NCI-H146 treated with DMSO at 0.1 percent for 48 hours (cell line): Measurements from ENCODE around the gene FBXO31.
A peak's percentile ranks its signal among the peaks of the same experiment; 100 is the strongest.

Experiments used
- DNase-seq: peaks from one replicate; lab custom pipeline; 2025; ENCODE audit not compliant: unreplicated experiment; lab: John Stamatoyannopoulos, UW

Gene FBXO31

DNA sequence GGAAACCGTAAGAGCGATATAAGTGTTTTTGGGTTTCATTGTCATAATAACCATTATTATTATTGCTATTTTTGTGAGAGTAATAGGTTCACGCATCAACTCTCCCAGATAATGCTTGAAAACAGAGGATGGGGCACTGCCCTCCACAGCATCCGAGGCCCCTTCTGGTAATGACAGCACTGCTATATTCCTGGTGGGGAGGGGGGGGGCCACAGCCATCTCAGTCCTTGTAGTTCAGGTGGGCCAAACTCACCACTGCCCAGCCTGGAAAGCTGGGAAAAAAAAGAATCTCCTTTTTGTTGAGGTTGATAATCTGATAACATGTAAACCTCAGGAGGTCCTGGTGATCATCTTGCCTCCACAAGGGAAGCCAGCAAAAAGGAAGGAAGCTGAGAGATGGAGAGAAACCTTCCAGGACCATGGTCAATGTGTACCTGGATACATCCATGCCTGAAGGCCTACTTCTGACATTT, 67.1 kb downstream of the FBXO31 start:
- DNase-seq = no peak

GRCh38 chr16:87314990-87315420, 68.6 kb downstream of the FBXO31 start:
- DNase-seq = no peak

- DNase-seq = no peak
These were observed 71.6 kb downstream of the FBXO31 start for GRCh38 chr16:87312008-87312407.

DNA sequence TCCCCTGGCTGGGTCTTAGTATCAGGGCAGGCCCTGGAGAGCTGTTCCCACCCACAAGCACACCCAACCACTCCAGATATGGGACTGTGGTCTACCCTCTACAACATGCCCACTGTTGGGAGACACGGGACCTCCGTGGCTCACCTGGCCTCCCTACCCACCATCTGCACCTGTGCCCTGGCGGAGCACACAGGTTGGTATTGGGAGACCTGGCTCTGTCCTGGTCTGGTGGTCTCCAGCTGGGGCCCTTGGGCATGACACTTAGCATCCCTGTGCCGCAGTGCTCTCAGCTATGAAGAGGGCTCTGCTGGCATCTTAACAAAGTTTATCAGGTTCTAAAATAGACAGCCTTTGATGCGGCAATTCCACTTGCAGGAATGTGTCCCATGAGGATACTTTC, 72.2 kb downstream of the FBXO31 start:
- DNase-seq = no peak

DNA sequence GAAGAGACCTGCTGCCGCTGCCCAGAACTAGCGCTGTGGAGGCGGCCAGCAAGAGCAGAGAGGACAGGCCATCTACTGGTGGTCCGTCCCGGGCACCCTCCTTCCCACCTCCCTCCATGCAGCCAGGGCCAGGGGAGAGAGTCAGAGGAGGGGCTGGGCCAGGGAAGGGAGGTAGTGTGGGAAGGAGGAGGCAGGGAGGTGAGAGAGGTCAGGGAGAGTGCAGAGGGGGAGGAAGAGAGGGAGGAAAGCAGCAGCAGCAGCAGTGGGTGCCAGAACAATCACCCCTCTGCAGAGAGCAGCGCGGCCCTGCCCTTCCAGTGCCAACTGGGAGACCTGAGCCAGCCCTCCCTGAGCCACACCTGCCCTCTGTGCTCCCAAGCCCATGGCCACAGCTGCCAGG, 73.0 kb downstream of the FBXO31 start:
- DNase-seq = no peak

- DNase-seq = no peak
These were observed 73.7 kb downstream of the FBXO31 start for GRCh38 chr16:87309620-87310525.

- no peak for DNase-seq
These were observed 74.8 kb downstream of the FBXO31 start for GRCh38 chr16:87308826-87309225.

GRCh38 chr16:87306516-87306915, 77.1 kb downstream of the FBXO31 start:
- no peak for DNase-seq

GRCh38 chr16:87305505-87306391, 77.8 kb downstream of the FBXO31 start:
- peak; percentile 49 for DNase-seq

DNA sequence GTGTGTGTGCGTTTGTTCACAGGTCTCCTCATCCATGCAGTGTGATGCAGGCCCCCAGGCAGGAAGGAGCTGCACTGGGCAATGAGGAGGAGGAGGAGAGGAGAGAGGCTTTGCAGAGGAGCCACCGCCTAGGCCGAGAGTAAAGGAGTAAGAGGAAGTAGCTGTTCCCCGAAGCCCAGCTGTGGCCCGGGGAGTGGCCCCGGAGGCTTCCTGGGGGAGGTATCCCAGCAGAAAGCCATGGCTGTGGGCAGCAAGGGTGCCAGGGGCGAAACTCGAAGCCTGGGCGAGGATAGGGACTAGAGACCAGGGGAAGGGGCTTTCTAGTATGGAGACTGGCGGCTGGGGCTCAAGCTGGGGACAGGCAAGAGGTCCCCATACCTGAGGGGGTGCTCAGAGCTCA, 78.6 kb downstream of the FBXO31 start:
- DNase-seq = no peak

DNA sequence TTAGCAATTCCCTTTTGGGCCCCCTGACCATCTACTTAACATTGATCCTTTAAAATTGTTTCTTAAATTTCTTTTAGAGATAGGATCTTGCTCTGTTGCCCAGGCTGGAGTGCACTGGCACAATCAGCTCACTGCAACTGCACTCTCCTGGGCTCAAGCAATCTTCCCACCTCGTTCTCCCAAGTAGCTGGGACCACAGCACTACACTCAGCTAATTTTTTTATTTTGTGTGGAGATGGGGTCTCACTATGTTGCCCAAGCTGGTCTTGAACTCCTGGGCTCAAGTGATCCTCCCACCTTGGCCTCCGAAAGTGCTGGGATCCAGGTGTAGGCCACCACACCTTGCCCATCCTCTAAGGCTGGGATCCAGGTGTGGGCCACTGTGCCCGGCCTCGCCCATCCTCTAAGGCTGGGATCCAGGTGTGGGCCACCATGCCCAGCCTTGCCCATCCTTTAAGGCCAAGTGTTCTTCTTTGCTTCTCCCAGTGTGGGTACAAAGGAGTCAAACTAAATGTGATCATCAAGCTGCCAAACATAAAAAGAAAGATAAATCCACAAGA, 79.5 kb downstream of the FBXO31 start:
- no peak for DNase-seq

DNA sequence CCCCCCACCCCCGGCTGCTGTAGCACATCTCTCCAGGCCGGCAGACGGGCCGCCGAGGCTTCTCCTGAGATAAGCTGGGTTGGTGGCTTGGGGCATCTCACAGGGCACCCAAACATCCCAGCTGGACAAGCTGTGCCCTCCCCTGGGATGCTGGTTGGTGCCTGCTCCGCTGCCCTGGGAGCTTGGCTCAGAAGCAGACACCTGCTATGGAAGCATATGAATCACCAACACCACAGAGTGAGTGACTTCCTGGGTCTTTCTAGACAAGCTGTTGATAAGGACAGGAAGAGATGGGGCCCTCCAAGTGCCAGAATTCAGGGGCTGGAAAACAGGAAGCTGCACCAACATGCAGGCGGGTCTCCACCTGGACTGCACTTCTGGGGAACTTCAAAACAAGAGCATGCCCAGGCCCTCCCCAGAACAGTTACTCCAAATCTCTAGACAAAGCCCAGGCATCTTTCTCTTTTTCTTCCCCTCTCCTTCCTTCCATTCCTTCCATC, 80.1 kb downstream of the FBXO31 start:
- no peak for DNase-seq

- no peak for DNase-seq
These were observed 84.6 kb downstream of the FBXO31 start for GRCh38 chr16:87298857-87299465.

DNA sequence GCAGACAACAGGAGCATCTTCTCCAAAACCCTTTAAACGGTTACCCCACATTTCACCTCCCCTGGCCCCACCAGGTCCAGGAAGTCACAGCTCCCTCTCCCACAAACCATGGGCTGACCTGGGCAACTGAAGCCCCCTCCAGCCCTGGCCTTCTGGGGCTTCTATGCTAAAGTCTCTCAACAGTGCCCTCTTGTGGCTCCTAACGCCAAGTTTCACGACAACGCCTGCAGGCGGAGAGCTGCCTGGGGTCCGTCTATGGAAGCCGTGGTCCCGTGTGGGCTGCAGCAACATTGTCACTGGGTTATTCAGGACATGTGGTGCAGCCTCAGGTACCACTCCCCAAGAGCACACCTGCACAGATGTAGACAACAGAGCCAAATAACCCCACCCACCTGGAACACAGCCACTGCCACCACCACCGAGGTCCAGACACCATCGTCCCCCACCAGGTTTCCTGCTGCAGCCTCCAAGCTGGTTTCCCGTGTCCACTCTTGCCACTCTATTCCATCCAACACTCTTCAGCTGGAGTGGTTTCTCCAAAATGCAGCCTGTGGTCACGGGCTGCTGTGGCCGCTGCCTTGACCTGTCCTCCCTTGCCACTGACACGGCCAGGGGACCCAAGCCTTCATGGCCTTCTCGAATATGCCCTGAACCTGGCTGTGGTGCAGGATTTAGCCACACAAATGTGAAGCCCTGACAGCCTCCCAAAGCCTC, 85.5 kb downstream of the FBXO31 start:
- no peak for DNase-seq

DNA sequence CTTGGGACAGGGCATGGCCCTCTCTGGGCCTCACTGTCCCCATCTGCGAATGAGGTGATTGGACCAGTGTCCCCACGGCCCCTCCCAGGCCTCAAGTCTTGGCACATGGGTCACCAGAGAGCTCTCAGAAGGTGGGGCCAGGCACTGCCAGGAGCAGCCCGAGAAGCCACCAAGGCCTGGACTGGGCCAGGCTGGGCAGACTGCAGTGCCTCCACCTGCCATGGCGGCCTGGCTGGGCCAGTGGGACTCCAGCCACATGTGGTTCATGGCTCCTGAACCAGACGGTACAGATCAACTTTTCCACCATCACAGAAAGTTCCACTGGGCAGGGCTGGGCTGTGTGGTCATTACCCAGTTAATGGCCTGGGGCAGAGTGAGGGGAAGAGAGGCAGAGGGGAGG, 86.2 kb downstream of the FBXO31 start:
- DNase-seq = no peak

GRCh38 chr16:87295661-87296531, 87.7 kb downstream of the FBXO31 start:
- no peak for DNase-seq

GRCh38 chr16:87295259-87295658, 88.3 kb downstream of the FBXO31 start:
- no peak for DNase-seq

DNA sequence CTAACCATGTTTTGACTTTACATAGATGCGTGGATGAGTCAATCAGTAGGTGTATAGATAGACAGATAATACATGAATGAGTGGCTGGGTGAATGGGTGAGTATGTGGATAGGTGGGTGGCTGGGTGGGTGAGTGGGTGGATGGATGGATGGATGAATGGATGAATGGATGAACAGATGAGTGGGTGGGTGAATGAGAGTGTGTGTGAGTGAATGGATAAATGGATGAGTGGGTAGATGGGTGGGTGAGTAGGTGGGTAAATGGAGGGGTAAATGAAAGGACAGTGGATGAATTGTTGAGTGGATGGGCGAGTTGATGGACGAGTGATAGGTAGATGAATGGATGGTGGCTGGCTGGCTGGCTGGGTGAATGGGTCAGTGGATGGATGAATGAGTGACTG, 89.6 kb downstream of the FBXO31 start:
- no peak for DNase-seq

GRCh38 chr16:87291944-87292343, 91.6 kb downstream of the FBXO31 start:
- no peak for DNase-seq
